GM06990 (cell line): Measurements from ENCODE around the gene MTA3.

Experiments
- DNase-seq: peaks from one replicate; pipeline ENCODE4 v3.0.0-alpha.2; 2011; ENCODE audit not compliant: insufficient read length; ENCODE audit errors: extremely low read depth
- H3K27me3 ChIP-seq: replicated peaks from 2 replicates; pipeline ENCODE4 v1.6.0; 2011; ENCODE audit warnings: low read length; ENCODE audit not compliant: control insufficient read depth, insufficient read depth
- H3K36me3 ChIP-seq: 2 replicates; pipeline ENCODE4 v1.5.1; 2011; ENCODE audit warnings: low read length; ENCODE audit not compliant: control insufficient read depth, insufficient read depth
- H3K4me3 ChIP-seq: replicated peaks from 2 replicates; pipeline ENCODE4 v1.5.1; 2011; ENCODE audit warnings: low read depth, mild to moderate bottlenecking, control low read depth, low read length
- TF ChIP-seq, protein P1 (sequence below): IDR thresholded peaks from 2 replicates; pipeline ENCODE4 v1.5.1; 2011; ENCODE audit warnings: low read length, control low read depth, mild to moderate bottlenecking, inconsistent platforms; ENCODE audit not compliant: insufficient read depth, poor library complexity, severe bottlenecking

Gene MTA3

GRCh38 chr2:42569116-42569711 lies 782 bp downstream of the MTA3 start:
- Histone ChIP-seq H3K36me3 (no peaks in the 10 kb centered on the region; the same call in 1 of the 2 replicates), H3K27me3 (no peaks in the 10 kb centered on the region), H3K4me3 (peak overlapping the region; percentile 86)
- TF ChIP-seq, protein P1, sequence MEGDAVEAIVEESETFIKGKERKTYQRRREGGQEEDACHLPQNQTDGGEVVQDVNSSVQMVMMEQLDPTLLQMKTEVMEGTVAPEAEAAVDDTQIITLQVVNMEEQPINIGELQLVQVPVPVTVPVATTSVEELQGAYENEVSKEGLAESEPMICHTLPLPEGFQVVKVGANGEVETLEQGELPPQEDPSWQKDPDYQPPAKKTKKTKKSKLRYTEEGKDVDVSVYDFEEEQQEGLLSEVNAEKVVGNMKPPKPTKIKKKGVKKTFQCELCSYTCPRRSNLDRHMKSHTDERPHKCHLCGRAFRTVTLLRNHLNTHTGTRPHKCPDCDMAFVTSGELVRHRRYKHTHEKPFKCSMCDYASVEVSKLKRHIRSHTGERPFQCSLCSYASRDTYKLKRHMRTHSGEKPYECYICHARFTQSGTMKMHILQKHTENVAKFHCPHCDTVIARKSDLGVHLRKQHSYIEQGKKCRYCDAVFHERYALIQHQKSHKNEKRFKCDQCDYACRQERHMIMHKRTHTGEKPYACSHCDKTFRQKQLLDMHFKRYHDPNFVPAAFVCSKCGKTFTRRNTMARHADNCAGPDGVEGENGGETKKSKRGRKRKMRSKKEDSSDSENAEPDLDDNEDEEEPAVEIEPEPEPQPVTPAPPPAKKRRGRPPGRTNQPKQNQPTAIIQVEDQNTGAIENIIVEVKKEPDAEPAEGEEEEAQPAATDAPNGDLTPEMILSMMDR, result no peak
- peak; percentile 23 for DNase-seq

DNA sequence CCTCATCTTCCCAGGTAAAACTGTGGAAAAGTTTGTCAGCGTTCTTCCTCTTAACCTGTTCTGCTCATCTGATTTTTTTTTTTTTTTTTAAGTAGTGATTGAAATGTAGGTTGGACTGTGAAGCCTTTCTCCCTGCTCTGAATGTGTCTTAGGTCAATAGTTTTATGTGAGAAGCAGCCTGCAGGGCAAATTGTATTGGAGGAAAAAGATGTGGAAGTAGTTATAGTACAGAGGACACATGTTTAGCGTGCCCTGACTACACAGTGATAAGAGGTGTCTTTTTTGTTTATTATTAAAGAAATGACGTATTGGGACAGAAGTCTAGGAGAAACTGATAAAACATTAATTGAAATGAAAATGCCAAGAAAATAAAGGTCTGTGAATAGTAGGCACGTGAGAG lies 1.5 kb downstream of the MTA3 start:
- peak overlapping the region; percentile 86 for H3K4me3 ChIP-seq
- TF ChIP-seq, protein P1, result no peak
- no peak for DNase-seq
- H3K27me3 ChIP-seq, result no peaks in the 10 kb centered on the region
- H3K36me3 ChIP-seq, result no peaks in the 10 kb centered on the region; the same call in none of the 2 replicates

- H3K4me3 ChIP-seq, result no peak overlapping the region
- no peaks in the 10 kb centered on the region; the same call in none of the 2 replicates for H3K36me3 ChIP-seq
These were observed 4.1 kb downstream of the MTA3 start for GRCh38 chr2:42572297-42573081.

GRCh38 chr2:42573256-42573655 lies 4.8 kb downstream of the MTA3 start:
- TF ChIP-seq, protein P1, result no peak
- Histone ChIP-seq H3K36me3 (no peaks in the 10 kb centered on the region; the same call in none of the 2 replicates), H3K4me3 (no peak overlapping the region), H3K27me3 (no peaks in the 10 kb centered on the region)
- no peak for DNase-seq

More at GRCh38 chr2:42572297-42573081, 4.1 kb downstream of the MTA3 start:
- TF ChIP-seq, protein P1, result no peak
- DNase-seq, result no peak
- no peaks in the 10 kb centered on the region for H3K27me3 ChIP-seq

- Histone ChIP-seq H3K4me3 (no peak overlapping the region), H3K36me3 (no peaks in the 10 kb centered on the region; the same call in none of the 2 replicates), H3K27me3 (no peaks in the 10 kb centered on the region)
- TF ChIP-seq, protein P1, result no peak
- no peak for DNase-seq
These were observed 7.1 kb downstream of the MTA3 start for GRCh38 chr2:42575458-42576064.
